Measurements from ENCODE around the gene EYS.

The EYS gene

GRCh38 chr6:63919556-63920110, 1787.4 kb downstream of the EYS start:
- TF ChIP-seq REST (IDR thresholded peaks at IDR 0.05; ENCODE audit: insufficient read depth in 1 of 2, low read depth in 2 of 2, low read length in 2 of 2) (no peak), POLR2AphosphoS5 (IDR thresholded peaks at IDR 0.05; ENCODE audit: low read depth, low read length) (no peak), FOXP2 (optimal IDR thresholded peaks at IDR 0.05; ENCODE audit: borderline replicate concordance, extremely low read depth, extremely low read length, insufficient read depth) (no peak), TAF1 (IDR thresholded peaks at IDR 0.05; ENCODE audit: borderline replicate concordance, insufficient read depth, low read length) (no peak), SIN3A (IDR thresholded peaks at IDR 0.05; ENCODE audit: borderline replicate concordance, insufficient read depth, low read length) (no peak)

- TF ChIP-seq POLR2AphosphoS5 (IDR thresholded peaks at IDR 0.05; ENCODE audit: low read depth, low read length) (no peak), FOXP2 (optimal IDR thresholded peaks at IDR 0.05; ENCODE audit: borderline replicate concordance, extremely low read depth, extremely low read length, insufficient read depth) (no peak), REST (IDR thresholded peaks at IDR 0.05; ENCODE audit: insufficient read depth in 1 of 2, low read depth in 2 of 2, low read length in 2 of 2) (no peak), TAF1 (IDR thresholded peaks at IDR 0.05; ENCODE audit: borderline replicate concordance, insufficient read depth, low read length) (no peak), SIN3A (IDR thresholded peaks at IDR 0.05; ENCODE audit: borderline replicate concordance, insufficient read depth, low read length) (no peak)
Observed at GRCh38 chr6:63912887-63913286, 1794.1 kb downstream of the EYS start.

- no peak for TF ChIP-seq TAF1 (IDR thresholded peaks at IDR 0.05; ENCODE audit: borderline replicate concordance, insufficient read depth, low read length)
- TF ChIP-seq POLR2AphosphoS5 (IDR thresholded peaks at IDR 0.05; ENCODE audit: low read depth, low read length): no peak
- no peak for TF ChIP-seq SIN3A (IDR thresholded peaks at IDR 0.05; ENCODE audit: borderline replicate concordance, insufficient read depth, low read length)
- TF ChIP-seq FOXP2 (optimal IDR thresholded peaks at IDR 0.05; ENCODE audit: borderline replicate concordance, extremely low read depth, extremely low read length, insufficient read depth): no peak
- no peak for TF ChIP-seq REST (IDR thresholded peaks at IDR 0.05; ENCODE audit: insufficient read depth in 1 of 2, low read depth in 2 of 2, low read length in 2 of 2)
Observed at GRCh38 chr6:63910863-63911551, 1796.0 kb downstream of the EYS start.

GRCh38 chr6:63904650-63905248, 1802.3 kb downstream of the EYS start:
- no peak for TF ChIP-seq POLR2AphosphoS5 (IDR thresholded peaks at IDR 0.05; ENCODE audit: low read depth, low read length)
- no peak for TF ChIP-seq REST (IDR thresholded peaks at IDR 0.05; ENCODE audit: insufficient read depth in 1 of 2, low read depth in 2 of 2, low read length in 2 of 2)
- TF ChIP-seq FOXP2 (optimal IDR thresholded peaks at IDR 0.05; ENCODE audit: borderline replicate concordance, extremely low read depth, extremely low read length, insufficient read depth): no peak
- no peak for TF ChIP-seq SIN3A (IDR thresholded peaks at IDR 0.05; ENCODE audit: borderline replicate concordance, insufficient read depth, low read length)
- no peak for TF ChIP-seq TAF1 (IDR thresholded peaks at IDR 0.05; ENCODE audit: borderline replicate concordance, insufficient read depth, low read length)
